Sigmoid colon (tissue), 7 donors: ENCODE results near the gene PDCD2L. TPM values are rescaled to one million over a fixed set of nuclear protein-coding genes. Genes with fewer than 3 reads are reported as not detected.

Experiments
- DNase-seq: peaks from one replicate; pipeline ENCODE4 v3.0.0-alpha.2; 2019
- H3K27ac ChIP-seq, 4 donors: fragments of 200-600 bp; sonication (generic); one replicate each; pipeline ENCODE4 v1.5.1; 2016 to 2019; ENCODE audit warnings: mild to moderate bottlenecking in 1 of 4
- H3K27me3 ChIP-seq, 3 donors: fragments of 200-600 bp; sonication (generic); one replicate each; pipeline ENCODE4 v1.5.1; 2019; ENCODE audit warnings: mild to moderate bottlenecking in 1 of 3
- H3K36me3 ChIP-seq, 4 donors: fragments of 200-600 bp; sonication (generic); one replicate each; pipeline ENCODE4 v1.5.1; 2016 to 2019
- H3K4me1 ChIP-seq, 4 donors: fragments of 200-600 bp; sonication (generic); one replicate each; pipeline ENCODE4 v1.5.1; 2017 to 2019
- H3K4me3 ChIP-seq, 4 donors: fragments of 200-600 bp; sonication (generic); one replicate each; pipeline ENCODE4 v1.5.1; 2017 to 2019; ENCODE audit warnings: mild to moderate bottlenecking in 2 of 4, moderate library complexity in 1 of 4
- H3K9me3 ChIP-seq, 4 donors: fragments of 200-600 bp in 3 of 4; sonication (generic) in 3 of 4; one replicate each; pipeline versions ENCODE4 v1.5.1 to v1.6.1; 2013 to 2019
- CTCF ChIP-seq, 4 experiments: fragments of 450-650 bp in 3 of 4; fragments of 200-600 bp in 1 of 4; IDR thresholded peaks; one replicate each; pipeline ENCODE4 v1.5.1; 2016 to 2019; ENCODE audit warnings: antibody characterized with exemption in 4 of 4, mild to moderate bottlenecking in 3 of 4, moderate library complexity in 2 of 4
- EP300 ChIP-seq, 4 donors: sonication (generic); formaldehyde crosslinking; IDR thresholded peaks; one replicate each; pipeline ENCODE4 v1.6.1; 2017; ENCODE audit warnings: antibody characterized with exemption in 4 of 4
- POLR2A ChIP-seq, 2 donors: fragments of 450-650 bp; IDR thresholded peaks; one replicate each; pipeline ENCODE4 v1.6.1; 2016; ENCODE audit warnings: antibody characterized with exemption in 2 of 2, mild to moderate bottlenecking in 2 of 2, moderate library complexity in 2 of 2
- POLR2AphosphoS5 ChIP-seq, 4 donors: sonication (generic); formaldehyde crosslinking; IDR thresholded peaks; one replicate each; pipeline ENCODE4 v1.6.1; 2017; ENCODE audit warnings: antibody characterized with exemption in 4 of 4
- WGBS, 2 donors: extraction: QIAGEN DNeasy Blood & Tissue Kit; methylation state at CpG; one replicate each; pipeline ENCODE4 v1.1.7; 2013; 5-methylcytosine and 5-hydroxymethylcytosine counted together
- intact Hi-C: fragments of 100-400 bp; cut with DNase I; formaldehyde crosslinking; loops from one replicate; pipeline ENCODE4 v1.15.1; 2023
- polyA plus RNA-seq, 3 donors: library from polyadenylated mRNA; stranded (reverse); fragments of 200-250 nt; gene quantifications; one replicate each; pipeline ENCODE4 v1.2.3, GENCODE V29; 2013
- total RNA-seq, 4 donors: library from RNA; depleted of rRNA; stranded (reverse); fragments of >200 nt; gene quantifications; one replicate each; pipeline ENCODE4 v1.1.0, GENCODE V29; 2016
- donor health status: healthy with polysubstance abuse.
- donor health status: Bipolar disorder and iron deficiency.
- donor health status: healthy.

The PDCD2L gene
- total and polyA plus RNA-seq, 7 donors: 6.0 to 14.8 (median 12.1) TPM

- H3K27ac ChIP-seq: no peak overlapping the region
- WGBS, 2 donors: 92 to 95% methylated on average over 5 of the region's 5 CpGs
These were observed 23.5 kb upstream of the PDCD2L start for GRCh38 chr19:34380639-34381241.

GRCh38 chr19:34381399-34382251 lies 22.6 kb upstream of the PDCD2L start:
- intact Hi-C loops: no loop called here
- H3K9me3 ChIP-seq: no peaks in the 10 kb centered on the region
- no peak overlapping the region for H3K4me3 ChIP-seq
- H3K27ac ChIP-seq: no peak overlapping the region
- H3K4me1 ChIP-seq: no peaks in the 10 kb centered on the region
- H3K36me3 ChIP-seq: peaks cover 44 to 94% (median 70%) of the 10 kb centered on the region in 4 donors
- H3K27me3 ChIP-seq: no peaks in the 10 kb centered on the region
- TF ChIP-seq CTCF (IDR thresholded peaks at IDR 0.05) (no peak), EP300 (IDR thresholded peaks at IDR 0.05) (no peak), POLR2AphosphoS5 (IDR thresholded peaks at IDR 0.05) (no peak), POLR2A (IDR thresholded peaks at IDR 0.05) (no peak)
- WGBS, 2 donors: 96 to 97% methylated on average over 14 of the region's 14 CpGs
- no peak for DNase-seq

More at GRCh38 chr19:34380639-34381241, 23.5 kb upstream of the PDCD2L start:
- Histone ChIP-seq H3K27me3 (no peaks in the 10 kb centered on the region), H3K4me1 (no peaks in the 10 kb centered on the region), H3K9me3 (no peaks in the 10 kb centered on the region), H3K4me3 (no peak overlapping the region), H3K36me3 (peaks cover 44 to 94% (median 75%) of the 10 kb centered on the region in 4 donors)
- no peak for DNase-seq
- intact Hi-C loops: no loop called here
- TF ChIP-seq EP300 (IDR thresholded peaks at IDR 0.05): no peak
- no peak for TF ChIP-seq POLR2A (IDR thresholded peaks at IDR 0.05)
- no peak for TF ChIP-seq POLR2AphosphoS5 (IDR thresholded peaks at IDR 0.05)
- TF ChIP-seq CTCF (IDR thresholded peaks at IDR 0.05): no peak

- H3K36me3 ChIP-seq: peaks cover 44 to 96% (median 70%) of the 10 kb centered on the region in 4 donors
- H3K4me3 ChIP-seq: no peak overlapping the region
- 97 to 98% methylated on average over 4 of the region's 4 CpGs for WGBS, 2 donors
- DNase-seq: no peak
- no peak for TF ChIP-seq CTCF (IDR thresholded peaks at IDR 0.05)
- no peak for TF ChIP-seq POLR2A (IDR thresholded peaks at IDR 0.05)
- TF ChIP-seq EP300 (IDR thresholded peaks at IDR 0.05): no peak
- no peak for TF ChIP-seq POLR2AphosphoS5 (IDR thresholded peaks at IDR 0.05)
- no peaks in the 10 kb centered on the region for H3K27me3 ChIP-seq
- H3K4me1 ChIP-seq: no peaks in the 10 kb centered on the region
- intact Hi-C loops: no loop called here
- H3K27ac ChIP-seq: no peak overlapping the region
- H3K9me3 ChIP-seq: no peaks in the 10 kb centered on the region
These were observed 21.7 kb upstream of the PDCD2L start for GRCh38 chr19:34382471-34382870.

- WGBS, 2 donors: 98% methylated on average over 5 of the region's 5 CpGs
- no peak for DNase-seq
- no peaks in the 10 kb centered on the region for H3K4me1 ChIP-seq
- H3K4me3 ChIP-seq: no peak overlapping the region
- TF ChIP-seq POLR2A (IDR thresholded peaks at IDR 0.05) (no peak), EP300 (IDR thresholded peaks at IDR 0.05) (no peak), CTCF (IDR thresholded peaks at IDR 0.05) (no peak), POLR2AphosphoS5 (IDR thresholded peaks at IDR 0.05) (no peak)
- no peaks in the 10 kb centered on the region for H3K9me3 ChIP-seq
- H3K27me3 ChIP-seq: no peaks in the 10 kb centered on the region
- H3K36me3 ChIP-seq: peaks cover 44 to 96% (median 65%) of the 10 kb centered on the region in 4 donors
- no peak overlapping the region for H3K27ac ChIP-seq
- intact Hi-C loops: no loop called here
These were observed 20.6 kb upstream of the PDCD2L start for GRCh38 chr19:34383599-34383998.
